ENCODE results near the gene RUBCNL.

RUBCNL gene

GRCh38 chr13:46321494-46322225, 65.4 kb downstream of the RUBCNL start:
- no peak overlapping the region for H3K27ac ChIP-seq
- H3K36me3 ChIP-seq (ENCODE audit: control insufficient read depth, insufficient read depth, low read length): no peaks in the 10 kb centered on the region
- H3K27me3 ChIP-seq (ENCODE audit: control insufficient read depth, insufficient read depth, low read length): no peaks in the 10 kb centered on the region
- H3K4me3 ChIP-seq (ENCODE audit: low read depth, low read length): no peak overlapping the region
- no peaks in the 10 kb centered on the region for H3K79me2 ChIP-seq
- H3K9ac ChIP-seq: no peak overlapping the region
- H3K9me3 ChIP-seq (ENCODE audit: control insufficient read depth, low read length): no peaks in the 10 kb centered on the region
- no peaks in the 10 kb centered on the region for H3K4me1 ChIP-seq
- no peak overlapping the region for H3K4me2 ChIP-seq (ENCODE audit: low read length)
- H2AFZ ChIP-seq: peak overlapping the region; percentile 62
- TF ChIP-seq CTCF (IDR thresholded peaks at IDR 0.05): peak; percentile 59

- no peak for TF ChIP-seq CTCF (IDR thresholded peaks at IDR 0.05)
- Histone ChIP-seq H3K27ac (no peak overlapping the region), H3K79me2 (no peaks in the 10 kb centered on the region), H3K4me3 (ENCODE audit: low read depth, low read length) (no peak overlapping the region), H3K36me3 (ENCODE audit: control insufficient read depth, insufficient read depth, low read length) (no peaks in the 10 kb centered on the region), H3K4me1 (no peaks in the 10 kb centered on the region), H2AFZ (peak overlapping the region; percentile 30), H3K9me3 (ENCODE audit: control insufficient read depth, low read length) (no peaks in the 10 kb centered on the region), H3K9ac (no peak overlapping the region), H3K27me3 (ENCODE audit: control insufficient read depth, insufficient read depth, low read length) (no peaks in the 10 kb centered on the region), H3K4me2 (ENCODE audit: low read length) (no peak overlapping the region)
Observed at GRCh38 chr13:46320821-46321220, 66.2 kb downstream of the RUBCNL start.

GRCh38 chr13:46320406-46320805, 66.6 kb downstream of the RUBCNL start:
- no peak overlapping the region for H3K4me3 ChIP-seq (ENCODE audit: low read depth, low read length)
- no peaks in the 10 kb centered on the region for H3K36me3 ChIP-seq (ENCODE audit: control insufficient read depth, insufficient read depth, low read length)
- no peak overlapping the region for H3K4me2 ChIP-seq (ENCODE audit: low read length)
- H2AFZ ChIP-seq: no peak overlapping the region
- no peaks in the 10 kb centered on the region for H3K27me3 ChIP-seq (ENCODE audit: control insufficient read depth, insufficient read depth, low read length)
- no peak for TF ChIP-seq CTCF (IDR thresholded peaks at IDR 0.05)
- H3K79me2 ChIP-seq: no peaks in the 10 kb centered on the region
- no peaks in the 10 kb centered on the region for H3K4me1 ChIP-seq
- H3K27ac ChIP-seq: no peak overlapping the region
- no peak overlapping the region for H3K9ac ChIP-seq
- H3K9me3 ChIP-seq (ENCODE audit: control insufficient read depth, low read length): no peaks in the 10 kb centered on the region

- Histone ChIP-seq H3K36me3 (ENCODE audit: control insufficient read depth, insufficient read depth, low read length) (no peaks in the 10 kb centered on the region), H3K4me3 (ENCODE audit: low read depth, low read length) (no peak overlapping the region), H3K4me2 (ENCODE audit: low read length) (no peak overlapping the region), H3K79me2 (no peaks in the 10 kb centered on the region), H3K9ac (no peak overlapping the region), H2AFZ (no peak overlapping the region), H3K9me3 (ENCODE audit: control insufficient read depth, low read length) (no peaks in the 10 kb centered on the region), H3K4me1 (no peaks in the 10 kb centered on the region), H3K27me3 (ENCODE audit: control insufficient read depth, insufficient read depth, low read length) (no peaks in the 10 kb centered on the region), H3K27ac (no peak overlapping the region)
- no peak for TF ChIP-seq CTCF (IDR thresholded peaks at IDR 0.05)
Observed at GRCh38 chr13:46318986-46319385, 68.1 kb downstream of the RUBCNL start.

- Histone ChIP-seq H3K79me2 (no peaks in the 10 kb centered on the region), H3K27ac (peak overlapping the region; percentile 3), H3K4me3 (ENCODE audit: low read depth, low read length) (no peak overlapping the region), H3K9me3 (ENCODE audit: control insufficient read depth, low read length) (no peaks in the 10 kb centered on the region), H3K27me3 (ENCODE audit: control insufficient read depth, insufficient read depth, low read length) (no peaks in the 10 kb centered on the region), H3K4me2 (ENCODE audit: low read length) (no peak overlapping the region), H3K9ac (no peak overlapping the region), H3K36me3 (ENCODE audit: control insufficient read depth, insufficient read depth, low read length) (no peaks in the 10 kb centered on the region), H3K4me1 (no peaks in the 10 kb centered on the region), H2AFZ (peak overlapping the region; percentile 7)
- TF ChIP-seq CTCF (IDR thresholded peaks at IDR 0.05): peak; percentile 52
Observed at GRCh38 chr13:46317120-46317519, 69.9 kb downstream of the RUBCNL start.
